T-helper 2 cell treated with Interferon-gamma antibody and Interleukin-4, amounts not matched to agents 5 μg/mL and 100 μg/mL, for 36 hours (primary cell): ENCODE data around the gene SRC.

ENCODE experiments used
- DNase-seq: peaks from one replicate; pipeline ENCODE4 v3.0.0; 2021; ENCODE audit warnings: low spot score
- H3K27ac Mint-ChIP-seq: one replicate; pipeline ENCODE4 v1.8.0; 2021; ENCODE audit warnings: mild to moderate bottlenecking, mixed read lengths
- H3K27me3 Mint-ChIP-seq: one replicate; pipeline ENCODE4 v1.8.0; 2021; ENCODE audit warnings: low read depth, mixed read lengths
- H3K36me3 Mint-ChIP-seq: one replicate; pipeline ENCODE4 v1.8.0; 2021; ENCODE audit warnings: low read depth, mixed read lengths
- H3K4me1 Mint-ChIP-seq: one replicate; pipeline ENCODE4 v1.8.0; 2021; ENCODE audit warnings: low read depth, mixed read lengths
- H3K4me3 Mint-ChIP-seq: one replicate; pipeline ENCODE4 v1.8.0; 2022; ENCODE audit warnings: mild to moderate bottlenecking, moderate library complexity, mixed read lengths
- H3K9me3 Mint-ChIP-seq: one replicate; pipeline ENCODE4 v1.8.0; 2021; ENCODE audit warnings: mixed read lengths

The SRC gene

GRCh38 chr20:37346535-37347346 is 801 bp downstream of the SRC start:
- peak overlapping the region; percentile 32 for H3K4me3 Mint-ChIP-seq
- no peak for DNase-seq
- H3K9me3 Mint-ChIP-seq, result no peaks in the 10 kb centered on the region
- no peaks in the 10 kb centered on the region for H3K36me3 Mint-ChIP-seq
- no peak overlapping the region for H3K27ac Mint-ChIP-seq
- H3K27me3 Mint-ChIP-seq, result peaks cover 3% of the 10 kb centered on the region
- H3K4me1 Mint-ChIP-seq, result peaks cover 4% of the 10 kb centered on the region

GRCh38 chr20:37347347-37347823 is 1.4 kb downstream of the SRC start:
- Mint-ChIP-seq H3K27me3 (peaks cover 3% of the 10 kb centered on the region), H3K36me3 (no peaks in the 10 kb centered on the region)

GRCh38 chr20:37347891-37348791 is 2.2 kb downstream of the SRC start:
- H3K4me3 Mint-ChIP-seq, result peak overlapping the region; percentile 13
- peak overlapping the region; percentile 1 for H3K27ac Mint-ChIP-seq
- peak; percentile 10 for DNase-seq
- H3K9me3 Mint-ChIP-seq, result no peaks in the 10 kb centered on the region
- no peaks in the 10 kb centered on the region for H3K36me3 Mint-ChIP-seq
- H3K4me1 Mint-ChIP-seq, result peaks cover 4% of the 10 kb centered on the region
- peaks cover 3% of the 10 kb centered on the region for H3K27me3 Mint-ChIP-seq

More at GRCh38 chr20:37347347-37347823, 1.4 kb downstream of the SRC start:
- H3K27ac Mint-ChIP-seq, result no peak overlapping the region
- H3K4me3 Mint-ChIP-seq, result peak overlapping the region; percentile 32
- peaks cover 4% of the 10 kb centered on the region for H3K4me1 Mint-ChIP-seq
- no peaks in the 10 kb centered on the region for H3K9me3 Mint-ChIP-seq
- no peak for DNase-seq

- H3K27me3 Mint-ChIP-seq, result peaks cover 3% of the 10 kb centered on the region
- peaks cover 4% of the 10 kb centered on the region for H3K4me1 Mint-ChIP-seq
- H3K9me3 Mint-ChIP-seq, result no peaks in the 10 kb centered on the region
- no peak overlapping the region for H3K4me3 Mint-ChIP-seq
- no peaks in the 10 kb centered on the region for H3K36me3 Mint-ChIP-seq
- H3K27ac Mint-ChIP-seq, result peak overlapping the region; percentile 1
- DNase-seq, result no peak
Measured at GRCh38 chr20:37348792-37349516, 3.0 kb downstream of the SRC start.

GRCh38 chr20:37349517-37350491 is 3.9 kb downstream of the SRC start:
- Mint-ChIP-seq H3K4me1 (peaks cover 4% of the 10 kb centered on the region), H3K36me3 (no peaks in the 10 kb centered on the region), H3K9me3 (no peaks in the 10 kb centered on the region), H3K27me3 (peaks cover 2% of the 10 kb centered on the region), H3K27ac (no peak overlapping the region), H3K4me3 (no peak overlapping the region)
- DNase-seq, result no peak

- no peaks in the 10 kb centered on the region for H3K36me3 Mint-ChIP-seq
- no peaks in the 10 kb centered on the region for H3K4me1 Mint-ChIP-seq
- no peaks in the 10 kb centered on the region for H3K9me3 Mint-ChIP-seq
- no peak for DNase-seq
- no peak overlapping the region for H3K27ac Mint-ChIP-seq
- H3K27me3 Mint-ChIP-seq, result no peaks in the 10 kb centered on the region
- no peak overlapping the region for H3K4me3 Mint-ChIP-seq
Measured at GRCh38 chr20:37350649-37351574, 5.0 kb downstream of the SRC start.

GRCh38 chr20:37351689-37352607 is 6.0 kb downstream of the SRC start:
- Mint-ChIP-seq H3K9me3 (no peaks in the 10 kb centered on the region), H3K4me3 (no peak overlapping the region), H3K36me3 (no peaks in the 10 kb centered on the region), H3K27ac (no peak overlapping the region), H3K27me3 (no peaks in the 10 kb centered on the region), H3K4me1 (no peaks in the 10 kb centered on the region)
- no peak for DNase-seq

GRCh38 chr20:37352608-37352980 is 6.7 kb downstream of the SRC start:
- Mint-ChIP-seq H3K27me3 (no peaks in the 10 kb centered on the region), H3K4me1 (no peaks in the 10 kb centered on the region), H3K27ac (no peak overlapping the region), H3K9me3 (no peaks in the 10 kb centered on the region), H3K36me3 (no peaks in the 10 kb centered on the region), H3K4me3 (no peak overlapping the region)
- DNase-seq, result no peak

GRCh38 chr20:37353285-37353849 is 7.4 kb downstream of the SRC start:
- Mint-ChIP-seq H3K27me3 (no peaks in the 10 kb centered on the region), H3K36me3 (no peaks in the 10 kb centered on the region), H3K9me3 (no peaks in the 10 kb centered on the region), H3K4me1 (no peaks in the 10 kb centered on the region), H3K4me3 (no peak overlapping the region), H3K27ac (no peak overlapping the region)
- no peak for DNase-seq

- DNase-seq, result no peak
- no peak overlapping the region for H3K27ac Mint-ChIP-seq
- no peak overlapping the region for H3K4me3 Mint-ChIP-seq
- no peaks in the 10 kb centered on the region for H3K27me3 Mint-ChIP-seq
- H3K4me1 Mint-ChIP-seq, result no peaks in the 10 kb centered on the region
- no peaks in the 10 kb centered on the region for H3K9me3 Mint-ChIP-seq
- no peaks in the 10 kb centered on the region for H3K36me3 Mint-ChIP-seq
Measured at GRCh38 chr20:37354210-37355195, 8.6 kb downstream of the SRC start.
